GM18526 (cell line): ENCODE results near the gene ITCH.

Experiments
- POLR2A ChIP-seq: IDR thresholded peaks from 3 replicates; pipeline ENCODE4 v1.6.1; 2011; ENCODE audit not compliant: insufficient read length; ENCODE audit errors: extremely low read depth

ITCH gene

DNA sequence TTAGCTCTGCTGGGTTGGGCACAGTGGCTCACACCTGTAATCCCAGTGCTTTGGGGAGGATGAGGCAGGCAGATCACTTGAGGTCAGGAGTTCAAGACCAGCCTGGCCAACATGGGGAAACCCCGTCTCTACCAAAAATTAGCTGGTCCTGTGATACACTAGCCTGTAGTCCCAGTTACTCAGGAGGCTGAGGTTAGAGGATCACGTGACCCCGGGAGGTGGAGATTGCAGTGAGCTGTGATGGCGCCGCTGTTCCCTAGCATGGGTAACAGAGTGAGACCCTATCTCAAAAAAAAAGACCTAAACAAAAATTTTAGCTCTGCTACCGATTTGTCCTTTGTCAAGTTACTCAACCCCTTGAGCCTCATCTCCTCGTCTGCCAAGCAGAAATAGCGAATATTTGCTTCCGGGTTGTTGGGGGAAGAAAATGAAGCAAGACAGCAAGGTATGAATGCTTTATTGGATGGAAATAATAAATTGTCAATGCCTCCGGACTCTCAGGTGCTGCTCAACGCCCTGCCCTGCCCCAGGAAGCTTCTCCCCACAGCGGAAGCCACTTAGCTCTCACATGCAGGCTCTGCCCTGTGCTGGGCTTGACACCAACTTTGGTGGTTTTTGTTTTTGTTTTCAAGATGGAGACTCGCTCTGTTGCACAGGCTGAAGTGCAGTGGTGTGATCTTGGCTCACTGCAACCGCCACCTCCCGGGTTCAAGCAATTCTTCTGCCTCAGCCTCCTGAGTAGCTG is 24.9 kb upstream of the ITCH start:
- TF ChIP-seq POLR2A: no peak

DNA sequence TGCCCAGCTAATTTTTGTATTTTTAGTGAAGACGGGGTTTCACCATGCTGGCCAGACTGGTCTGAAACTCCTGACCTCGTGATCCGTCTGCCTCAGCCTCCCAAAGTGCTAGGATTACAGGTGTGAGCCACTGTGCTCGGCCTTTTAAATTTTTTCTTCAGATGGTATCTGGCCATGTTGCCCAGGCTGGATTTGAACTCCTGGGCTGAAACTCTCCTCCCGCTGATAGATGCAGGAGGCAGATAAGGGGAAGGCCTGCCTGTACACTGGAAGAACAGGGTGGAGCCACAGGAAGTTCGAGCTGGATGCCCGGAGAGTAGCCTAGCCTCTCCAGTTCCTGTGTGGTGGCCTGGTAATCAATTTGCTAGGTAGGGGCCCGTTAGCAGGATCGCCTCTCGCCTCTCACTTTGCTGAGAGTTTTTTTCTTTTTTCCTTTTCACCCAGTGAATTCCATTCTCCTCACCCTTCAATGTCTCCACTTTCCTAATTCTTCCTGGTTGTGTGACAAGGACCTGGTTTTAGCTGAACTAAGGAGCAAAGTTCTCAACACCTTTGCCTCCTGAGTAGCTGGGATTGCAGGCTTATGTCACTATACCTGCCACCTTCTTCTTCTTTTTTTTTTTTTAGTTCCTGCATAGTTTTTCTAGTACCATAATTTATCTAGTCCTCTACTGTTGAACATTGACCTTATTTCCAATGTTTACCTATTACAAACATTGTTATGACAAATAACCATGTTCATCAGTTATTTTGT is 19.4 kb upstream of the ITCH start:
- TF ChIP-seq POLR2A: no peak

DNA sequence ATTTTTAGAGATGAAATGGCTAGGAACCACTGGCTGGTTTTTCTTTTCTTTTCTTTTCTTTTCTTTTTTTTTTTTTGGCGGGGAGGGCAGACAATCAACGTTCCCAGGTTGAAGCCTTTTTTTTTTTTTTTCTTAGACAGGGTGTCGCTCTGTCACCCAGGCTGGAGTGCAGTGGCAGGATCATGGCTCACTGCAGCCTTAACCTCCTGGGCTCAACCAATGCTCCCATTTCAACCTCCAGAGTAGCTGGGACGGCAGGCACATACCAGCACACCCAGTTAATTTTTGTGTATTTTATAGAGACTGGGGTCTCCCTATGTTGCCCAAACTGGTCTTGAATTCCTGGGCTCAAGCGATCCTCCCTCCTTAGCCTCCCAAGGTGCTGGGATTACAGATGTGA is 18.8 kb upstream of the ITCH start:
- no peak for TF ChIP-seq POLR2A

DNA sequence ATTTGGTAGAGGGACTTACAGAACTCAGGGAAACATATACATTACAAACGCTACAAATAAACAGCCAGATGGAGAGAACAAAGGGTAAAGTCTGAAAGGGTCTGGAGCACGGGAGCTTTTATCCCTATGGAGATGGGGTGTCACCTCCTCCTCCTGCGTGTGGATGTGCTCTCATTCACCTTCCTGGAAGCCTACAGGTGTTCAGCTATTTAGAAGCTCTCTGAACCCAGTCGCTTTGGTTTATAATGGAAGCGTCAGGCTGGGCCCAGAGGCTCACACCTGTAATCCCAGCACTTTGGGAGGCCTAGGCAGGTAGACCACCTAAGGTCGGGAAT is 17.7 kb upstream of the ITCH start:
- TF ChIP-seq POLR2A: no peak

DNA sequence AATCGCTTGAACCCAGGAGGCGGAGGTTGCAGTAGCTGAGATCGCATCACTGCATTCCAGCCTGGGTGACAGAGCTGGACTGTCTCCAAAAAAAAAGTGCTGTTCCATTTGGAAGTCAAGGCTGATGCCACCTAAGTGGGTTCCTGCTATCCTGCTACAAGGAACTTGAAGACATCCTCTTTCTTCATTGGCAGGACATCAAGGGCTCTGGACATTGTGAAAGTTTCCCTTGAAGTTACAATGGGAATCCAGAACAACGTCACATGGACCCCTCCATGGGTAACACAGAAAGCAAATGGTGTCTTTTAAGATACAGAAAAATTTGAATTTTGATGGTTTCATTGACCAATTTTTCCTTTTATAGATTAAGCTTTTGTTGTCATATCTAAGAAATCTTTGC is 15.5 kb upstream of the ITCH start:
- no peak for TF ChIP-seq POLR2A

DNA sequence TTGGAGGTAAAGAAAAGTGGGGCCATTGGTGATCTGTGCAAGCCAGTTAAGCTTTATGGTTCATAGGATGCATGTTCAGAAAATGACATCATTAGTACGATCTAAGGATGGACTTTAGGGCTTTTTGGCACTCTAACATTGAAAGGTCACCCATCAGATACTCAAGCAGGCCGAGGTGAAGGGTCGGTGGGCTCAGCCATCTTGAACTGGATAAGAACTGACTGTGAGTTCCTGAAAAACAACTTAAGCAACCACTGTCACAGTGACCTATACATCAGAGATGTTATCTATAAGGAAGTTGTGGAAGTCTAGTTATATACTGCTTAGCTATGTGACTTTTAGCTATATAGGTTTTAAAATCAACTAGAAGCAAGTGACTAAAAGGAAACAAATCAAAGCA is 13.0 kb upstream of the ITCH start:
- no peak for TF ChIP-seq POLR2A

DNA sequence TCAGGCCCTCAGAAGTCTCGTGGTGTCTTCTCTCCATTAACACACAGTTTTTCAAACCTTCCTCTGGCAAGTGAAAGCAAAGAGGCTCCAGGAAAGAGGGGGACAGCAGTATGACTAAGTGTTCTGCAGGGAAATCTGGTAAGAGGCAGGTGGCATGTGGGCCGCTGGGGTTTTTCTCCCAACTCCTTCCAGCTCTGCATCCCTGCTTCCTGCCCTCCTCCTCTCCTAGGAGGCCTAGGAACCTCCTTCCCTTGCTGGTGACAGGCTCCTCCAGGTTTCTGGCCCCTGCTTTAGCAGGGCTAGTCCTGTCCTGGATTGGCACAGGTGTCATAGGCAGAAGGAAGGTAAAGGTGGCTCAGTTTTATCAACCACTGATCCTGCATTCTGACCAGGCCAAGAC is 7.6 kb upstream of the ITCH start:
- TF ChIP-seq POLR2A: no peak

DNA sequence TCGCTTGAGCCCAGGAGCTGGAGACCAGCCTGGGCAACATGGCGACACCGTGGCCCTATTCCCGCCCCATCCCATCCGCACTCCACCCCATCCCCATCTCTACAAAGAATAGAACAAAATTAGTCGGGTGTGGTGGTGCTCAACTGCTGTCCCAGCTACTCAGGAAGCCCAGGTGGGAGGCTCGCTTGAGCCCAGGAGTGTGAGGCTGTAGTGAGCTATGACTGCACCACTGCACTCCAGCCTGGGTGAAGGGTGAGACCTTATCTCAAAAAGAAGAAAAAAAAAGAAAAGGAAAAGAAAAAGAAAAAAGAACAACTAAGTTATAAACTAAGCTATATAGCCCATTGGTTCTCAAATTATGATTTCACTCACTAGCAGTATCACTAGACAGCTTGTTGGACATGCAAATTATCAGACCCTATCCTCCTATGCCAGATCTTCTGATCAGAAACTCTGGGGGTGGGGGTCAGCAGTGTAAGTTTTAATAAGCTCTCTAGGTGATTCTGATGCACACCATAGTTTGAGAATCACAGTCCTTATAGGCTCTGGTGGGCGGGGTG is 491 bp upstream of the ITCH start:
- no peak for TF ChIP-seq POLR2A

DNA sequence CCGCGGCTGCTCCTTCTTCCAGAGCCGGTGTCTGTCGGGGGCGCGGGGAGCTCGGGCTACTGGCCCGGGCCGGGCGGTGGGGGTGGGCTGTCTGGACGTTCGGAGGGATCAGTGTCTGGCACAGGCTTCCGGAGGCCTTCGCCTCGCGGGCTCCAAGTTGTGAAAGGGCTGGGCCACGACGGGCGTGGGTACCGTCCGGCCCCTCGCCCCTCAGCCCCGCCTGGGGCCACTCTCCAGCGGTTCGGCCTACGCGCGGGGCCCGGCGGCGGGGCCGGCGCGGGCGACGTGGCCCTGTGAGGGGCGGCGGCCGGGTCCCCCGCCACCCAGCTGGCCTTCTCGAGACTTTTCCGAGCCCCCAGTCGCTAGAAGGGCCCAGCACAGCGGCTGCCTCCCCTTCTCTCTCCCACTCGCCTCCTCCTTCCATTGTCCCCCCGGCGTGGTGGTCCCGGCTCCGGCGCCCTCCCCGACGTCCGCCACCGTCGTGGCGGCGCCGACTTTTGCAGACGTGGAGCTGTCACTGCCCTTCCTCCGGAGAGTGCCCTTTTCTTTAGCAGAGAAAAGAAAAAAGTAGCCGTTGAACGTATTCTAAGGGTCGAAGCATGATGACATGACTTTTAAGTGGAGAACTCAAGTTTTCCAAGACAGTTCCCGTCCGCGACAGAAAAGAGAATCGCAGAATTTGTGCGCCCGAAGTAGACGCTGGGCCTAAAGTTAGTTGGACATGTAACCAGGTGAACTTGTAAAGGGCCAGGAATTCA is 571 bp downstream of the ITCH start:
- TF ChIP-seq POLR2A: no peak

DNA sequence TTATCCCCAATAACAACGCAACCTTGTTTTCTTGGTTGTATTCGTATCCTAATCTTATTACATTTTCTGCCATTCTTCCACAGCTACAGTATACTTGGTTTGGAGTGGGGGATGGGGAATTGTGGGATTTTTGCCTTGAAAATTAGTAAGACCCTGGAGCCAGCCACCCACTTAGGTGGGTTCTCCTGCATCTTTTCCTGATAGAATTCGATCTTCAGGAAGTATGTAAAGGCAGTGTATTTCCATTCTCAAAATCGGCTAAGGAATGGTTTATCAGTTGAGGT is 1.1 kb downstream of the ITCH start:
- no peak for TF ChIP-seq POLR2A

DNA sequence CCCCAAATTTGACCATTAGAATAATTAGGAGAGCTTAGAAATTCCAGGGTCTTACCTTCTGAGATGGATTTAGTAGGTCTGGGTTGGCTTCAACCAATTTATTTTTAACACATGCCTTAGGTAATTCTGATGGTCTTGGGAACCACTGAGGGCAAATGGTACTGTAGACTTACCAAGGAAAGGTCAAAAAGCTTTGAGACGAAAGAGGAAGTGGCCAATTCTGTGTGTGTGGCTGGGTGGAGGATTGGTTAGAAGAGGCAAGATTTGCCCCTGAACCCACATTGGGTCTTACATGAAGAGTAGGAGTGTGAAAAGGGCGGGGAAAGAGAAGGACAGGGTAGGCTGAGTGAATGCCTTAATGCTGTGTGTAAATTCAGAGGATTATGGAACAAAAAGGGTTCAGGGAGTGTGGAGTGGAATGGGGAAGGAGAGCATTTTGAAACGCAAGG is 2.7 kb downstream of the ITCH start:
- no peak for TF ChIP-seq POLR2A

DNA sequence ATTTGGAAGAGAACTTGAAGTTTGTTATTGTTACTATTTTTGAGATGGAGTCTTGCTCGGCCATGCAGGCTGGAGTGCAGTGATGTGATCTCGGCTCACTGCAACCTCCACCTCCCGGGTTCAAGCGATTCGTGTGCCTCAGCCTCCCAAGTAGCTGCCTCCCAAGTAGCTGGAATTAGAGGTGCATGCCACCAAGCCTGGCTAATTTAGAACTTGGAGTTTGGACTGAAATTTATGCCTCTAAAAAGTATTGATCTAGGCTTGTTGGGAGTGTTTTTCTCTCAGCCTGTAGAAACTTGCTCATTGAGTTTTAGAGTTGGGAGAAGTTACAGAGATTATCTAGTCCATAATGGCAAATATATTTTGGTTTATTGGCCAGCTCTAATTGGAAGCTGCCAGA is 4.1 kb downstream of the ITCH start:
- no peak for TF ChIP-seq POLR2A

DNA sequence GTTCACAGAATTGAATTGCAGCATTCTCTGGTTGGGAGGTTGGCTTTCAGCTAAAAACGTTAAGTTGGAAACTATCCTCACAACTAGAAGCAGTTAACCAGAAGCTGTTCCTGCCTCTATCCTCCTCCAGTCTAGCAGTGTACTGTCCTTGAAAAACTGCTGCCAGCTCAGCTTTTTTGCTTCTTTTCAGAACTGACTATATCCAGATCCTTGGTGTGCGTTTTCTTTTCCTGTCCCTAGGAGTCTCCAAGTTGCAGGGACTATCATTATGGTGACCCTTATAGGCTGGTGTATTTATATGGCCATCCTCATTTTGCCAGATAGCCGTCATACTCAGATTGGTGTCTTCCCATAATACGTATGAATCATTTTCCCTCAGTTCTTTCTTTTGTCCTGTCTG is 5.5 kb downstream of the ITCH start:
- no peak for TF ChIP-seq POLR2A

DNA sequence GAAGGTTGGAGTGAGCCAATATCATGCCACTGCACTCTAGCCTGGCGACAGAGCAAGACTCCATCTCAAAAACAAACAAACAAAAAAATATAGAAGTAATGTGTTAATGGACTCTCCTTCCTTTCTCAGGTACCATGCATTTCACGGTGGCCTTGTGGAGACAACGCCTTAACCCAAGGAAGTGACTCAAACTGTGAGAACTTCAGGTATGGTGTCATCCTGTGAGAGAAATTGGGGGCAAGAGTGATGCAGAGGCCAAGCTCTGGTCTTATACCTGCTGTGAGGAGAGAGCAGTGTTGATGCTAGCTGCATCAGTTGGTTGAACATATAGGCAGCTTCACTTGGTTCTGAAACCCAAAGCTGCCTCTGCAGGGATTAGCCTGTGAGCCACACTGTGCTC is 6.2 kb downstream of the ITCH start:
- TF ChIP-seq POLR2A: no peak

DNA sequence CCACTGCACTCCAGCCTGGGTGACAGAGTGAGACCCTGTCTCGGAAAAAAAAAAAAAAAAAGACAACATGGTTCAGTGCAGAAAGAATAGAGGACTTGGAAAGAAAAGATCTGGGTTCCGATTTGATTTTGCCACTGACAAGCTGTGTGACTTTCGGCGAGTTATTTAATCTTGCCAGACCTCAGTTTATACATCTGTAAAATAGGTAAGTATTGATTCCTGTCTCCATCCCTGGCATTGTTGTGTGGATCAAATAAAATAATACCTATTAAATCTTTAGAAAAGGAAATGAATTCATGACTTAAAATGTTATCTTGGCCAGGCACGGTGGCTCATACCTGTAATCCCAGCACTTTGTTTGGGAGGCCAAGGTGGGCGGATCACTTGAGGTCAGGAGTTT is 7.0 kb downstream of the ITCH start:
- TF ChIP-seq POLR2A: no peak

DNA sequence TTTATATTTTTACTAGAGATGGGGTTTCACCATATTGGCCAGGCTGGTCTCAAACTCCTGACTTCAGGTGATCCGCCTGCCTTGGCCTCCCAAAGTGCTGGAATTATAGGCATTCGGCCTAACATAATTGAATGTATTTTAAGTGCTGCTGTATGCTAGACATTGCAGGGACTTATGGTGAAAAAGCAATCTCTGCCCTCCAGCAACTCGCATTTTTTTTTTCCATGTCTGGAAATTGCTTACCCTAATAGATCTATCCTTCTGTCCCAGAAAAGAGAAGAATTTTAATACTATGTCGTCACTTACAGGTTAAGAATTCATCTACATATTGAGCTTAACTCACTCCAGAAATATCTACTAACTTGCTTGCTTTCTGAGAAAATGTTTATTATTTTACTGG is 10.4 kb downstream of the ITCH start:
- no peak for TF ChIP-seq POLR2A
